HG03469 (cell line): ENCODE data around the gene TPSAB1.

Source experiments
- ATAC-seq: cut with Tn5 transposase; IDR thresholded peaks from one replicate; pipeline ENCODE4 v1.9.1; 2021; ENCODE audit warnings: mild to moderate bottlenecking, moderate library complexity, moderate number of reproducible peaks; ENCODE audit not compliant: unreplicated experiment

Gene TPSAB1

GRCh38 chr16:1209081-1209480 is 31.4 kb upstream of the TPSAB1 start:
- ATAC-seq, result no peak

GRCh38 chr16:1210461-1210860 is 30.0 kb upstream of the TPSAB1 start:
- no peak for ATAC-seq

GRCh38 chr16:1211451-1212268 is 28.8 kb upstream of the TPSAB1 start:
- no peak for ATAC-seq

- no peak for ATAC-seq
Observed at GRCh38 chr16:1212616-1213194, 27.8 kb upstream of the TPSAB1 start.

- ATAC-seq, result no peak
Observed at GRCh38 chr16:1213231-1213630, 27.3 kb upstream of the TPSAB1 start.

GRCh38 chr16:1213796-1214372 is 26.6 kb upstream of the TPSAB1 start:
- ATAC-seq, result no peak

- ATAC-seq, result no peak
Observed at GRCh38 chr16:1214719-1215118, 25.8 kb upstream of the TPSAB1 start.

- no peak for ATAC-seq
Observed at GRCh38 chr16:1215574-1216295, 24.8 kb upstream of the TPSAB1 start.

GRCh38 chr16:1216296-1216619 is 24.2 kb upstream of the TPSAB1 start:
- ATAC-seq, result no peak

- ATAC-seq, result no peak
Observed at GRCh38 chr16:1216681-1217400, 23.7 kb upstream of the TPSAB1 start.

- ATAC-seq, result no peak
Observed at GRCh38 chr16:1217526-1217925, 23.0 kb upstream of the TPSAB1 start.

- ATAC-seq, result no peak
Observed at GRCh38 chr16:1218061-1218929, 22.2 kb upstream of the TPSAB1 start.

GRCh38 chr16:1218930-1219611 is 21.4 kb upstream of the TPSAB1 start:
- no peak for ATAC-seq

- no peak for ATAC-seq
Observed at GRCh38 chr16:1220098-1220728, 20.3 kb upstream of the TPSAB1 start.

- no peak for ATAC-seq
Observed at GRCh38 chr16:1220841-1221627, 19.5 kb upstream of the TPSAB1 start.

- ATAC-seq, result no peak
Observed at GRCh38 chr16:1221628-1222552, 18.6 kb upstream of the TPSAB1 start.
